B cell (primary cell): ENCODE results near the gene SLC24A3. TPM values are rescaled to one million over a fixed set of nuclear protein-coding genes. Genes with fewer than 3 reads are reported as not detected.

Experiments
- ATAC-seq: fragments of 200-7000 bp; cut with Tn5 transposase; one replicate; pipeline ENCODE4 v1.10.0; 2021; ENCODE audit warnings: low read depth, mild to moderate bottlenecking, moderate number of reproducible peaks, moderate library complexity
- CTCF ChIA-PET: fragments of 350-600 bp; sonication (Branson Sonifier 250); formaldehyde crosslinking; loops from one replicate; lab custom pipeline; 2021; ENCODE audit warnings: antibody characterized with exemption, inconsistent platforms; lab: Charles Lee
- POLR2A ChIA-PET: fragments of 350-600 bp; sonication (Branson Sonifier 250); formaldehyde crosslinking; loops from one replicate; lab custom pipeline; 2021; ENCODE audit warnings: antibody characterized with exemption; lab: Charles Lee
- DNase-seq: peaks from one replicate; pipeline ENCODE4 v3.0.0; 2013
- H2AFZ ChIP-seq: 2 replicates; pipeline ENCODE4 v1.6.1; 2012; ENCODE audit warnings: mild to moderate bottlenecking, low read depth, low read length; ENCODE audit not compliant: insufficient read depth, poor library complexity, severe bottlenecking
- H3K27ac ChIP-seq, 2 donors: 1 replicate in 1 of 2; 2 replicates in 1 of 2; pipeline ENCODE4 v1.5.1; 2012 to 2013; ENCODE audit warnings: low read length in 2 of 2, mild to moderate bottlenecking in 2 of 2, moderate library complexity in 1 of 2
- H3K27me3 ChIP-seq, 4 experiments: fragments of 200-600 bp in 1 of 4; sonication (generic) in 1 of 4; replicated peaks in 1 of 4; 1 replicate in 2 of 4; 2 replicates in 2 of 4; pipeline versions ENCODE4 v1.6.1 to v1.7.0; 2013 to 2016; ENCODE audit warnings: low read length in 3 of 4, mild to moderate bottlenecking in 2 of 4, mixed read lengths in 1 of 4, moderate library complexity in 1 of 4; ENCODE audit not compliant: insufficient read depth in 4 of 4, control insufficient read depth in 3 of 4; ENCODE audit errors: control extremely low read depth in 1 of 4
- H3K36me3 ChIP-seq, 2 experiments: replicated peaks in 1 of 2; 1 replicate in 1 of 2; 2 replicates in 1 of 2; pipeline versions ENCODE4 v1.6.1 to v1.7.1; 2013; ENCODE audit warnings: low read length in 1 of 2; ENCODE audit not compliant: insufficient read depth in 2 of 2, control insufficient read depth in 1 of 2; ENCODE audit errors: control extremely low read depth in 1 of 2, extremely low read depth in 1 of 2
- H3K4me1 ChIP-seq, 2 donors: fragments of 200-600 bp in 1 of 2; sonication (generic) in 1 of 2; 1 replicate in 1 of 2; 2 replicates in 1 of 2; pipeline versions ENCODE4 v1.5.1 to v1.6.1; 2013 to 2017; ENCODE audit warnings: low read length in 2 of 2; ENCODE audit not compliant: control insufficient read depth in 2 of 2, insufficient read depth in 2 of 2
- H3K4me2 ChIP-seq: replicated peaks from 2 replicates; pipeline ENCODE3; 2012; ENCODE audit warnings: mild to moderate bottlenecking, low read depth, low read length; ENCODE audit not compliant: poor library complexity, severe bottlenecking
- H3K4me3 ChIP-seq, 5 experiments: fragments of 200-600 bp in 1 of 5; sonication (generic) in 1 of 5; 1 replicate in 3 of 5; 2 replicates in 2 of 5; pipeline versions ENCODE4 v1.5.1 to v1.7.0; 2011 to 2016; ENCODE audit warnings: low read length in 4 of 5, mild to moderate bottlenecking in 4 of 5, low read depth in 2 of 5, control low read depth in 1 of 5, moderate library complexity in 1 of 5; ENCODE audit not compliant: insufficient read depth in 1 of 5; ENCODE audit errors: control extremely low read depth in 1 of 5, extremely low read depth in 1 of 5
- H3K79me2 ChIP-seq: fragments of 200-600 bp; sonication (generic); one replicate; pipeline ENCODE4 v1.6.0; 2016; ENCODE audit warnings: low read length; ENCODE audit not compliant: control insufficient read depth, insufficient read depth
- H3K9ac ChIP-seq: fragments of 200-600 bp; sonication (generic); 2 replicates; pipeline ENCODE4 v1.6.1; 2017; ENCODE audit warnings: mild to moderate bottlenecking, low read length, moderate library complexity
- H3K9me3 ChIP-seq, 3 donors: one replicate each; pipeline versions ENCODE4 v1.6.1 to v1.7.1; 2013; ENCODE audit warnings: low read length in 2 of 3; ENCODE audit not compliant: control insufficient read depth in 2 of 3, insufficient read depth in 1 of 3; ENCODE audit errors: control extremely low read depth in 1 of 3
- H4K20me1 ChIP-seq: 2 replicates; pipeline ENCODE4 v1.6.0; 2012; ENCODE audit warnings: mild to moderate bottlenecking, low read length; ENCODE audit not compliant: insufficient read depth, control insufficient read depth, poor library complexity, severe bottlenecking
- H3K27ac Mint-ChIP-seq: one replicate; pipeline ENCODE4 v1.8.0; 2021; ENCODE audit warnings: mixed read lengths
- H3K27me3 Mint-ChIP-seq: one replicate; pipeline ENCODE4 v1.8.0; 2021; ENCODE audit warnings: mixed read lengths
- H3K4me1 Mint-ChIP-seq: one replicate; pipeline ENCODE4 v1.8.0; 2021; ENCODE audit warnings: mixed read lengths
- H3K4me3 Mint-ChIP-seq: one replicate; pipeline ENCODE4 v1.8.0; 2021; ENCODE audit warnings: mixed read lengths
- H3K9me3 Mint-ChIP-seq: one replicate; pipeline ENCODE4 v1.8.0; 2022; ENCODE audit warnings: mixed read lengths; ENCODE audit not compliant: insufficient read depth
- EZH2 ChIP-seq: IDR thresholded peaks from 2 replicates; pipeline ENCODE4 v1.6.1; 2012; ENCODE audit warnings: borderline replicate concordance, low read depth, mild to moderate bottlenecking, moderate library complexity, low read length; ENCODE audit not compliant: insufficient read depth, poor library complexity, severe bottlenecking
- WGBS: methylation state at CpG from one replicate; pipeline ENCODE4 v1.1.5; 2013; ENCODE audit warnings: missing lambda C conversion rate; ENCODE audit not compliant: insufficient coverage; 5-methylcytosine and 5-hydroxymethylcytosine counted together
- intact Hi-C: fragments of 100-400 bp; cut with micrococcal nuclease; formaldehyde crosslinking; loops from one replicate; pipeline ENCODE4 v1.10.0; 2022
- polyA plus RNA-seq: library from polyadenylated mRNA; depleted of rRNA; stranded (reverse); fragments of >200 nt; gene quantifications from 2 replicates; pipeline ENCODE4 v1.2.3, GENCODE V29; 2012
- total RNA-seq, 2 donors: library from RNA; stranded (reverse); fragments of 120-200 nt in 1 of 2; gene quantifications; 1 replicate in 1 of 2; 2 replicates in 1 of 2; pipeline versions ENCODE4 v1.2.3 to v1.2.4, GENCODE V29; 2013 to 2022
- TF ChIP-seq, protein P1 (sequence below): fragments of 200-600 bp; IDR thresholded peaks from one replicate; pipeline ENCODE4 v1.8.0; 2022; ENCODE audit warnings: antibody characterized with exemption, mild to moderate bottlenecking

Gene SLC24A3
- total and polyA plus RNA-seq, 2 donors (not counting 1 experiment from before 2014, with no cell fraction given), result not detected

DNA sequence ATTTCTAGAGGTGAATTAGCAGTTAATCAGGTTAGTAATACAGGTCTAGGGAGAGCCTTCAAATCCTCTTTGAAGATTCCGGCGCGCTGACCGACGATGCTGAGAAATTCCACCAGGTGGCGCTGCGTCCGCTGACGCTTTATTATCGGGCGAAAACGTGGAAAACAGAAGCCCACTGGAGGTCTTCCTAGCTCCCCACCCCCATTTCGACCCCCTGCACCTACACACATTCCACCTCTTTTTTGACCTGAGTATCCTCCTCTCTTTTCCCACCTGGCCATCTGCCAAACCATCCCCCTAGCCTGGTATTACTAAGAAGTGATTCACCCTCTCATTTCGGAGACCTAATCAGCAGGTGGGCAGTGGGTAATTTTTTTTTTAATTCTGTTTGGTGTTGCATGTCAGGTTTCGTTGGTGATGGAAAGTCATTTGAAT is 480.3 kb downstream of the SLC24A3 start:
- WGBS, result under 1% methylated on average over 14 of the region's 15 CpGs
- no peak for TF ChIP-seq EZH2
- TF ChIP-seq, protein P1, sequence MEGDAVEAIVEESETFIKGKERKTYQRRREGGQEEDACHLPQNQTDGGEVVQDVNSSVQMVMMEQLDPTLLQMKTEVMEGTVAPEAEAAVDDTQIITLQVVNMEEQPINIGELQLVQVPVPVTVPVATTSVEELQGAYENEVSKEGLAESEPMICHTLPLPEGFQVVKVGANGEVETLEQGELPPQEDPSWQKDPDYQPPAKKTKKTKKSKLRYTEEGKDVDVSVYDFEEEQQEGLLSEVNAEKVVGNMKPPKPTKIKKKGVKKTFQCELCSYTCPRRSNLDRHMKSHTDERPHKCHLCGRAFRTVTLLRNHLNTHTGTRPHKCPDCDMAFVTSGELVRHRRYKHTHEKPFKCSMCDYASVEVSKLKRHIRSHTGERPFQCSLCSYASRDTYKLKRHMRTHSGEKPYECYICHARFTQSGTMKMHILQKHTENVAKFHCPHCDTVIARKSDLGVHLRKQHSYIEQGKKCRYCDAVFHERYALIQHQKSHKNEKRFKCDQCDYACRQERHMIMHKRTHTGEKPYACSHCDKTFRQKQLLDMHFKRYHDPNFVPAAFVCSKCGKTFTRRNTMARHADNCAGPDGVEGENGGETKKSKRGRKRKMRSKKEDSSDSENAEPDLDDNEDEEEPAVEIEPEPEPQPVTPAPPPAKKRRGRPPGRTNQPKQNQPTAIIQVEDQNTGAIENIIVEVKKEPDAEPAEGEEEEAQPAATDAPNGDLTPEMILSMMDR, result peak; percentile 98
- Histone ChIP-seq H3K4me1 (peaks cover 5 to 9% of the 10 kb centered on the region in 2 donors), H3K9ac (no peak overlapping the region), H2AFZ (peak overlapping the region; percentile 43), H3K4me2 (peak overlapping the region; percentile 69), H3K9me3 (no peaks in the 10 kb centered on the region), H3K36me3 (no peaks in the 10 kb centered on the region), H4K20me1 (no peaks in the 10 kb centered on the region), H3K79me2 (no peaks in the 10 kb centered on the region), H3K4me3 (peak overlapping the region in 1 of 5 experiments; percentile 16), H3K27ac (no peak overlapping the region), H3K27me3 (peaks cover 0 to 2% (median 0%) of the 10 kb centered on the region in 4 experiments)
- DNase-seq, result peak; percentile 73
- ChIA-PET POLR2A (no interaction called here), CTCF (interaction anchor here (0.6 to 4.3 kb wide), 34 partner anchors 8 to 322 kb away, joined by 3 to 68 read pairs (median 4); no protein-coding TSS in a partner anchor)
- Mint-ChIP-seq H3K27me3 (peaks cover 4% of the 10 kb centered on the region), H3K4me1 (peaks cover 6% of the 10 kb centered on the region), H3K27ac (no peak overlapping the region), H3K4me3 (peak overlapping the region; percentile 60), H3K9me3 (no peaks in the 10 kb centered on the region)
- ATAC-seq, result peak; percentile 51
- intact Hi-C loops, result loop anchor here (1.0 to 5.0 kb wide), 6 partner anchors 14 to 211 kb away; no protein-coding TSS in a partner anchor

DNA sequence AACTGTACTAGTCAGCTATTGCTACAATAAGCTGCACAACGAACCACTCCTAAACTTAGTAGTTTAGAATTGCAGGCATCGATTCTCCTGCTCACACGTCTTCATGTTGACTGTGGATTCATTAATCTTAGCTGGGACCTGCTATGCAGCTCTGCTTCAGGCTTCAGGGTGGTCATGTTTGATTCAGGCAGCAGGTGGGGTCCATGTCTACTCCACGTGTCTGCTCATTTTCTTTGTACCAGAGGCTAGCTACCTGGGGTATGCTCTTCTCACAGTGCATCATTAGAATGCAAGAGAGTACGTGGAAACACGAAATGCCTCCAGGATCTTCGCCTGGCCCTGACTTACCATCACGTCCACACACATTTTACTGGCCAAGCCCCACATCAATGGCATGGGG is 481.1 kb downstream of the SLC24A3 start:
- H3K4me3 ChIP-seq, result no peak overlapping the region
- no peak overlapping the region for H3K4me3 Mint-ChIP-seq
- H3K27me3 Mint-ChIP-seq, result peaks cover 4% of the 10 kb centered on the region
- peaks cover 0 to 2% (median 0%) of the 10 kb centered on the region in 4 experiments for H3K27me3 ChIP-seq
- WGBS, result 92% methylated on average over 8 of the region's 8 CpGs
- peaks cover 6% of the 10 kb centered on the region for H3K4me1 Mint-ChIP-seq
- no peak for TF ChIP-seq EZH2
- TF ChIP-seq, protein P1, result no peak
- ChIA-PET POLR2A (interaction anchor here (0.9 kb wide), 1 partner anchor 8 kb away, joined by 3 read pairs; no protein-coding TSS in a partner anchor), CTCF (interaction anchor here (0.7 to 4.3 kb wide), 32 partner anchors 8 to 321 kb away, joined by 3 to 68 read pairs (median 4); no protein-coding TSS in a partner anchor)
- H3K27ac ChIP-seq, result no peak overlapping the region
- no peak overlapping the region for H2AFZ ChIP-seq
- no peak overlapping the region for H3K9ac ChIP-seq
- no peak for ATAC-seq
- H3K36me3 ChIP-seq, result no peaks in the 10 kb centered on the region
- no peak overlapping the region for H3K27ac Mint-ChIP-seq
- no peak overlapping the region for H3K4me2 ChIP-seq
- intact Hi-C loops, result loop anchor here (5.0 kb wide), 1 partner anchor 44 kb away; no protein-coding TSS in a partner anchor
- H3K9me3 Mint-ChIP-seq, result no peaks in the 10 kb centered on the region
- H3K79me2 ChIP-seq, result no peaks in the 10 kb centered on the region
- H3K9me3 ChIP-seq, result no peaks in the 10 kb centered on the region
- H3K4me1 ChIP-seq, result peaks cover 5 to 9% of the 10 kb centered on the region in 2 donors
- no peaks in the 10 kb centered on the region for H4K20me1 ChIP-seq
- no peak for DNase-seq
